ENCODE data around the gene OR2A7. TPM values are rescaled to one million over a fixed set of nuclear protein-coding genes. Genes with fewer than 3 reads are reported as not detected.
"Not testable (repeated sequence)": the region's sequence is repeated elsewhere in the genome, so short reads cannot be mapped to it uniquely, and the experiment has no call there.

The OR2A7 gene
- total RNA-seq = 10 to 100 TPM; 14.1 to 50.9 (median 25.1) TPM

- in situ Hi-C loops (cut with MboI; ENCODE audit: low pct_ligation_motif_present in 1 of 4, low pct_unique_long_range_greater_than_20kb in 1 of 4, low sequenced_read_pairs in 3 of 4); intact Hi-C loops (cut with DNase I; ENCODE audit: low total_unique reads); H3K36me3 ChIP-seq; DNase-seq; H3K4me3 ChIP-seq; H3K9me3 ChIP-seq; H3K27ac ChIP-seq; H3K4me1 ChIP-seq; H3K27me3 ChIP-seq: not testable (repeated sequence)
- WGBS, 2 donors (ENCODE audit: low coverage in 1 of 2) = 95% methylated on average over 6 of the region's 7 CpGs; no CpG with 5 or more reads in 1 of the 2 donors
Measured at GRCh38 chr7:144264692-144265091, at the start of gene OR2A7. TSS of gene OR2A7 (minus strand) at chr7:144264792. CDS start at chr7:144259628, 5,164 bp downstream.

GRCh38 chr7:144311872-144312469, 47.4 kb upstream of the OR2A7 start, which contains the start of gene OR2A1:
TSS of gene OR2A1 (plus strand) at chr7:144312419. CDS start at chr7:144318125, 5,706 bp downstream.
- H3K27me3 ChIP-seq; H3K9me3 ChIP-seq; in situ Hi-C loops (cut with MboI; ENCODE audit: low pct_ligation_motif_present in 1 of 4, low pct_unique_long_range_greater_than_20kb in 1 of 4, low sequenced_read_pairs in 3 of 4); H3K36me3 ChIP-seq; H3K4me1 ChIP-seq; H3K27ac ChIP-seq; DNase-seq; H3K4me3 ChIP-seq; intact Hi-C loops (cut with DNase I; ENCODE audit: low total_unique reads): not testable (repeated sequence)
- 100% methylated on average over 2 of the region's 2 CpGs; no CpG with 5 or more reads in 1 of the 2 donors for WGBS, 2 donors (ENCODE audit: low coverage in 1 of 2)

GRCh38 chr7:144311218-144311617, 46.6 kb upstream of the OR2A7 start:
- 92% methylated on average over 1 of the region's 2 CpGs; no CpG with 5 or more reads in 1 of the 2 donors for WGBS, 2 donors (ENCODE audit: low coverage in 1 of 2)
- intact Hi-C loops (cut with DNase I; ENCODE audit: low total_unique reads); H3K36me3 ChIP-seq; H3K9me3 ChIP-seq; H3K27ac ChIP-seq; H3K27me3 ChIP-seq; H3K4me1 ChIP-seq; DNase-seq; H3K4me3 ChIP-seq; in situ Hi-C loops (cut with MboI; ENCODE audit: low pct_ligation_motif_present in 1 of 4, low pct_unique_long_range_greater_than_20kb in 1 of 4, low sequenced_read_pairs in 3 of 4): not testable (repeated sequence)

- intact Hi-C loops (cut with DNase I; ENCODE audit: low total_unique reads); H3K27me3 ChIP-seq; DNase-seq; H3K36me3 ChIP-seq; H3K4me1 ChIP-seq; H3K4me3 ChIP-seq; in situ Hi-C loops (cut with MboI; ENCODE audit: low pct_ligation_motif_present in 1 of 4, low pct_unique_long_range_greater_than_20kb in 1 of 4, low sequenced_read_pairs in 3 of 4); H3K27ac ChIP-seq; H3K9me3 ChIP-seq: not testable (repeated sequence)
- no CpG with 5 or more reads among the region's 2 CpGs for whole genome bisulfite sequencing, 2 donors (ENCODE audit: low coverage in 1 of 2)
Measured at GRCh38 chr7:144309702-144310101, 45.1 kb upstream of the OR2A7 start.

- DNase-seq; H3K4me3 ChIP-seq; H3K4me1 ChIP-seq; H3K9me3 ChIP-seq; H3K27me3 ChIP-seq; H3K36me3 ChIP-seq; intact Hi-C loops (cut with DNase I; ENCODE audit: low total_unique reads); in situ Hi-C loops (cut with MboI; ENCODE audit: low pct_ligation_motif_present in 1 of 4, low pct_unique_long_range_greater_than_20kb in 1 of 4, low sequenced_read_pairs in 3 of 4); H3K27ac ChIP-seq: not testable (repeated sequence)
- WGBS, 2 donors (ENCODE audit: low coverage in 1 of 2) = no CpG with 5 or more reads among the region's 2 CpGs
Measured at GRCh38 chr7:144305156-144305555, 40.6 kb upstream of the OR2A7 start.

- H3K4me3 ChIP-seq; intact Hi-C loops (cut with DNase I; ENCODE audit: low total_unique reads); in situ Hi-C loops (cut with MboI; ENCODE audit: low pct_ligation_motif_present in 1 of 4, low pct_unique_long_range_greater_than_20kb in 1 of 4, low sequenced_read_pairs in 3 of 4); H3K9me3 ChIP-seq; H3K27ac ChIP-seq; DNase-seq; H3K27me3 ChIP-seq; H3K4me1 ChIP-seq; H3K36me3 ChIP-seq: not testable (repeated sequence)
- WGBS, 2 donors (ENCODE audit: low coverage in 1 of 2) = no CpG with 5 or more reads among the region's 5 CpGs
Measured at GRCh38 chr7:144303607-144304006, 39.0 kb upstream of the OR2A7 start.

- H3K4me1 ChIP-seq; intact Hi-C loops (cut with DNase I; ENCODE audit: low total_unique reads); H3K27ac ChIP-seq; H3K36me3 ChIP-seq; H3K4me3 ChIP-seq; DNase-seq; in situ Hi-C loops (cut with MboI; ENCODE audit: low pct_ligation_motif_present in 1 of 4, low pct_unique_long_range_greater_than_20kb in 1 of 4, low sequenced_read_pairs in 3 of 4); H3K9me3 ChIP-seq; H3K27me3 ChIP-seq: not testable (repeated sequence)
- no CpG with 5 or more reads among the region's 1 CpG for WGBS, 2 donors (ENCODE audit: low coverage in 1 of 2)
Measured at GRCh38 chr7:144302578-144303303, 38.1 kb upstream of the OR2A7 start.

- H3K27me3 ChIP-seq; H3K36me3 ChIP-seq; H3K9me3 ChIP-seq; intact Hi-C loops (cut with DNase I; ENCODE audit: low total_unique reads); H3K4me1 ChIP-seq; in situ Hi-C loops (cut with MboI; ENCODE audit: low pct_ligation_motif_present in 1 of 4, low pct_unique_long_range_greater_than_20kb in 1 of 4, low sequenced_read_pairs in 3 of 4); H3K27ac ChIP-seq: not testable (repeated sequence)
- DNase-seq = peak; percentile 48
- H3K4me3 ChIP-seq = peak overlapping the region in 1 of 4 donors; percentile 34
- no CpG with 5 or more reads among the region's 60 CpGs for WGBS, 2 donors (ENCODE audit: low coverage in 1 of 2)
Measured at GRCh38 chr7:144293794-144294499, 29.4 kb upstream of the OR2A7 start.

- H3K36me3 ChIP-seq; H3K9me3 ChIP-seq; H3K27me3 ChIP-seq; in situ Hi-C loops (cut with MboI; ENCODE audit: low pct_ligation_motif_present in 1 of 4, low pct_unique_long_range_greater_than_20kb in 1 of 4, low sequenced_read_pairs in 3 of 4); H3K4me3 ChIP-seq; DNase-seq; H3K27ac ChIP-seq; H3K4me1 ChIP-seq; intact Hi-C loops (cut with DNase I; ENCODE audit: low total_unique reads): not testable (repeated sequence)
- 78% methylated on average over 4 of the region's 14 CpGs; no CpG with 5 or more reads in 1 of the 2 donors for WGBS, 2 donors (ENCODE audit: low coverage in 1 of 2)
Measured at GRCh38 chr7:144292384-144293161, 28.0 kb upstream of the OR2A7 start.

GRCh38 chr7:144291607-144292006, 27.0 kb upstream of the OR2A7 start:
- H3K4me3 ChIP-seq; H3K27ac ChIP-seq; DNase-seq; in situ Hi-C loops (cut with MboI; ENCODE audit: low pct_ligation_motif_present in 1 of 4, low pct_unique_long_range_greater_than_20kb in 1 of 4, low sequenced_read_pairs in 3 of 4); H3K4me1 ChIP-seq; H3K9me3 ChIP-seq; H3K36me3 ChIP-seq; intact Hi-C loops (cut with DNase I; ENCODE audit: low total_unique reads); H3K27me3 ChIP-seq: not testable (repeated sequence)
- WGBS, 2 donors (ENCODE audit: low coverage in 1 of 2) = 44% methylated on average over 2 of the region's 4 CpGs; no CpG with 5 or more reads in 1 of the 2 donors
